PFSK-1 (cell line): ENCODE data around the gene SRRM2.

Source experiments
- FOXP2 ChIP-seq: optimal IDR thresholded peaks from 2 replicates; pipeline ENCODE3; 2011; ENCODE audit warnings: borderline replicate concordance, control low read depth, inconsistent platforms; ENCODE audit not compliant: insufficient read depth; ENCODE audit errors: extremely low read length, extremely low read depth
- POLR2AphosphoS5 ChIP-seq: IDR thresholded peaks from 2 replicates; pipeline ENCODE4 v1.6.1; 2012; ENCODE audit warnings: low read depth, mild to moderate bottlenecking, control low read depth, low read length, moderate library complexity
- REST ChIP-seq, 2 experiments: IDR thresholded peaks; 2 replicates each; pipeline versions ENCODE4 v1.6.1 to v1.8.0; 2011 to 2012; ENCODE audit warnings: low read depth in 2 of 2, low read length in 2 of 2, control low read depth in 1 of 2, inconsistent platforms in 1 of 2, mild to moderate bottlenecking in 1 of 2, moderate library complexity in 1 of 2; ENCODE audit not compliant: insufficient read depth in 1 of 2
- SIN3A ChIP-seq: IDR thresholded peaks from 2 replicates; pipeline ENCODE4 v1.6.1; 2012; ENCODE audit warnings: mild to moderate bottlenecking, low read length, moderate library complexity, borderline replicate concordance; ENCODE audit not compliant: insufficient read depth
- TAF1 ChIP-seq: IDR thresholded peaks from 2 replicates; pipeline ENCODE4 v1.6.1; 2012; ENCODE audit warnings: low read length, control low read depth, borderline replicate concordance; ENCODE audit not compliant: insufficient read depth

The SRRM2 gene

DNA sequence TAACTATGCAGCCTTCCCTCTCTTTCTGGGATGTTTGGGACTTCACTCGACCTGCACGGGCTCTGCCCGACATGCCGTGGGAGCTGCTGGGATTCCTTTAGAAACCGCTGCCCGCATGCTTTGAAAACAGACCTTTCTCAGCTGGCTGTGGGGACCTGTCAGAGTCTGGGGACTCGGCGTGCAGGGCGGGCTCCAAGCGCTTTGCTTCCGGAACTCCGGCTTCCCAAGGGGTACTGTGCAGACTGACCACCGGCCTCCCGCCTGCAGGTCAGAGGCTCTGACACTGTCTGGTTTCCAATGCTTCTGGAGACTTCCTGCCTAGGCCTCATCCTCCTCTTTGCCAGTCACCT is 44.2 kb upstream of the SRRM2 start:
- TF ChIP-seq REST (IDR thresholded peaks at IDR 0.05; ENCODE audit: insufficient read depth in 1 of 2, low read depth in 2 of 2, low read length in 2 of 2) (no peak), FOXP2 (no peak), TAF1 (no peak), POLR2AphosphoS5 (no peak)

- no peak for TF ChIP-seq SIN3A
- TF ChIP-seq POLR2AphosphoS5, result no peak
These were observed 43.4 kb upstream of the SRRM2 start for GRCh38 chr16:2708955-2709587.

DNA sequence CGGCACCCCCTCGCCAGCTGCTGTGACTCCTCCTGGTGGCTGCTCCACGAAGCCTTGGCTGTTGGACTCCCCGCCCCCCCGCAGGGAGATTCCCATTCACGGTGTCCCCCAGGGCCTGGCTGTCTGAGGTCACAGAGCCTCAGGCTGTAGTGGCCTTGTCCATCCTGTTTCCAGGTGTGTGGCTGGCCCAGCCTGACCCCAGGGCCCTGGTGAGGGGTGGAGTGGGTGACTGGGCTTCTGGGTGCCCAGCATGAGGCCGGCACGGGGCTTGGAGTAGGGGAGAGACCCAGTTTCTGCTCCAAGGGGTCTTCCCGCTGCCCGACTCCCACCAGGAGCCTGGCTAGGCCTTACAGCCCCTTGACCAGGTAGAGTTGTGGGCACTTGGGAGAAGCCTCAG is 42.9 kb upstream of the SRRM2 start:
- TF ChIP-seq POLR2AphosphoS5, result no peak
- no peak for TF ChIP-seq FOXP2
- no peak for TF ChIP-seq TAF1
- TF ChIP-seq REST (IDR thresholded peaks at IDR 0.05; ENCODE audit: insufficient read depth in 1 of 2, low read depth in 2 of 2, low read length in 2 of 2), result no peak
- TF ChIP-seq SIN3A, result no peak

- TF ChIP-seq REST (IDR thresholded peaks at IDR 0.05; ENCODE audit: insufficient read depth in 1 of 2, low read depth in 2 of 2, low read length in 2 of 2), result no peak
- TF ChIP-seq POLR2AphosphoS5, result no peak
- no peak for TF ChIP-seq FOXP2
- no peak for TF ChIP-seq TAF1
These were observed 42.3 kb upstream of the SRRM2 start for GRCh38 chr16:2710021-2710710.

DNA sequence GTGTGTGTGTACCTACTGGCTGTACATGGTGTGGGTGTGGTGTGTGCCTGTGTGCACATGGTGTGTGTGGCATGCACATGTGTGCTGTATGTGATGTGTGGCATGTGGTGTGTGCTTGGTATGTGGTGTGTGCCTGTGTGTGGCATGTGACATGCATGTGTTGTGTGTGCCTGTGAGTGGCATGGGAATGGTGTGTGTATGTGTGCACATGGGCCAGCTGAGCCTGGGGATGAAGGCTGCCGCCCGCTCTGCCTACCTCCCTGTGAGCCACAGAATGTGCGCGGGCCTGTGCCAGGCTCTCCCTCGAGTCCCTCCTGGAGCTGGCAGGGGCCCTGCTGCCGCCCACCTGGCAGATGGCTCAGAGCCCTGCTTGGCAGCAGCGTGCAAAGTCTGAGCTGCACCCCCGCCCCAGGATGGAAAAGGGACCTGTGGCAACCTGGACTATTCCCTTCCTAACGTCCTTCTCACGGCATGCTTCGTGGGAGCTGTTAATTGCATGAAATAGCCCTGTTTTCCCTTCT is 41.7 kb upstream of the SRRM2 start:
- TF ChIP-seq TAF1, result no peak
- no peak for TF ChIP-seq SIN3A
- TF ChIP-seq POLR2AphosphoS5, result no peak
- TF ChIP-seq REST (IDR thresholded peaks at IDR 0.05; ENCODE audit: insufficient read depth in 1 of 2, low read depth in 2 of 2, low read length in 2 of 2), result no peak
- TF ChIP-seq FOXP2, result no peak
